HG03064 (cell line): Measurements from ENCODE around the gene PNPLA2.
A peak's percentile ranks its signal among the peaks of the same experiment; 100 is the strongest.

ENCODE experiments used
- ATAC-seq: cut with Tn5 transposase; IDR thresholded peaks from one replicate; pipeline ENCODE4 v1.9.1; 2021; ENCODE audit warnings: low read depth; ENCODE audit not compliant: unreplicated experiment

Gene PNPLA2

DNA sequence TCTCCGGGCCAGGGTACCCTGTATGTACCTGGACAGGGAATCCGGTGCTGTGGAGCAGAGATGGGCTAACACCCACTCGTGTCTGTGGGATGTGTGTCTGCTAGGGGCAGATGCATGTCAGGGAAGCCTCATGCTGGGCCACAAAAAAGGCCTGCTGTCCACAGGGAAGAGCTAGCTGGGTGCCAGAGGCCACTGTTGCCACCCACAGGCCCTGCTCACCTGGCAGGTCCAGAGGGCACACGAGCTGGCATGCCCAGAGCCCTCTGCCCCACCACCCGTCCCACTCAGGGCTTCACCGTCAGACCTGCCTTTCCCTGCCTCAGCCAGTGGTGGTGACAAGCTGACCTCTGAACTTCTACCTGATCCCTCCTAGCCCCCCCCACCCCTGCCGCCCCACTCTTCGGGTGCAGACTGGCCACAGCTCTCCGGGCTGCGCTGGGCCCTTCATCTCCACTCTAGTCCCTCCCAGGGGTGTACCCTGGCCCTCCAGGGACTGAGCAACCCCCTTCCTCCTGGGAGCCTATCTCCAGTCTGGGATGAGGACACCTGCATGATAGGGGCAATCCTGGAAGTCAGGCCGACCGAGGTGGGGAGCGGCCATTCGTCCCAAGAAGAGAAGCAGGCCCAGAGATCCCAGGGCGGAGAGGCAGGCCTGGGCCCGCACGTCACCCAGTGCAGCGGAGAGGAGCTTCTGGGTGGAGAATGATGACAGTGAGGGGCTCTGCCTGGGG, 22.0 kb upstream of the PNPLA2 start:
- ATAC-seq: no peak

DNA sequence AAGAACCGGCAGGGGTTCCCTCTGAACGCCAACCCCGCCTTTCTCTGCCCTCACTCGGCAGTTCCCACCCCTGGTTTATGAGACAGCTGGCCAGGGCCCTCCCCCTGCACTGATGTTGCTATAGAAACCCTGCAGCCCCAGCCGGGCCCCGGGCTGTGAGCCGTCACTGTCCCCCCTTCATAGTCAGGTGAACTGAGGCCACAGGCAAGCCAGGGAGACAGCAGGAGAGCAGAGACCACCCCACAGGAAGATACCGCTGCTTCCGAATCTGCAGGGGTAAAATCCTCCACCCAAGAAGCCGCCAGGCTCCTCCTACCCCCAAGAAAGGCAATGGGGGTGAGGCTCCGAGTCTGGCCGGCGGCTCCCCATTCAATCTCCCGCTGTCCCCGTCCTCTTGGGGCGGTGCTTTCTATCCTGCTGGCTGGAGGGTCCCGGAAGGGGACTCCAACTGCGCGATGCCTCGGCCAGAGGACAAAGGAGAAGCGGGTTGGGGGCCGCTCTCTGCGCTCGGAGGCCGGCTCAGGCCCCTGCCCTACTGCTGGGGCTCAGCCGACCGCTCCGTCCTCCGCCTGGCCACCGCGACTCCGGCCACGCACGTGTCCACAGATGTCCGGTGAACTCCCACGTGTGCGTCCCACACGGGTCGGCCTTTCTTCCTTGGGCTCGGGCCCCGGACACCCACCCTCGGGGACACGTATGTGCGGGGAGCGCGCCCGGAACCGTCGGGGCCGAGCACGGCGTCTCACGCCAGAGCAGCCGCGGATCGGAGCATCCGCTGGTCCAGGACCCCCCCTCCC, 21.2 kb upstream of the PNPLA2 start:
- ATAC-seq: peak; percentile 36

DNA sequence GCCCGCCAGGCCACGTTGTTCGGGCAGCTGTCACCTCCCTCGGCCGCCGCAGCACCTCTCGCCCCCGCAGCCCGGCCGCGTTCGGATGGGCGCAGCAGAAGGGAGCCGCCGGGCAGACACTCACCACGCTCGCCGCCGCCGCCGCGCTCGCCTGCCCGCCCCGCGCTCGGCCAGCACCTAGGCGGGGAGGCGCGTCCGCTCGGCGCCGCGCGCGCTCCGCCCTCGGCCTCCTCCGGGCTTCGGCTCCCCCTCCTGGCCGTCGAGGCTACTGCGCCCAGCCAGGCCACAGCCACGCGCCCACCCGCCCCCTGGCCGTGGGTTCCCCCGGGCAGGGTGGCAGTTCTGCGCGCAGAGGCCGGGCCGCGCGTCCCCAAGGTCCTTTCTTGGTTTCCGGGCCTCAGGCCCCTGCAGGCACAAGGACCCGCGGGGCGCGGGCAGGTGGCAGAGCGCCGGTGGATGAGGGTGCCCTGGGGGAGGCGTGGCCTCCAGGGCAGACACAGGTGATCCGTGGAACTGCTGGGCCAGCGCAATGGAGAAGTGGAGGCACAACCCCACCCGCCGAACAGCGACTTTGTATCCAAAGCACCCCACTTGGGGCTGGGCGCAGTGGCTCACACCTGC, 20.5 kb upstream of the PNPLA2 start, which contains the start of gene SLC25A22:
TSS of gene SLC25A22 (minus strand) at position 189 of the 621 bp plus-strand sequence. CDS start 3,275 bp downstream, outside the sequence.
- peak; percentile 47 for ATAC-seq

DNA sequence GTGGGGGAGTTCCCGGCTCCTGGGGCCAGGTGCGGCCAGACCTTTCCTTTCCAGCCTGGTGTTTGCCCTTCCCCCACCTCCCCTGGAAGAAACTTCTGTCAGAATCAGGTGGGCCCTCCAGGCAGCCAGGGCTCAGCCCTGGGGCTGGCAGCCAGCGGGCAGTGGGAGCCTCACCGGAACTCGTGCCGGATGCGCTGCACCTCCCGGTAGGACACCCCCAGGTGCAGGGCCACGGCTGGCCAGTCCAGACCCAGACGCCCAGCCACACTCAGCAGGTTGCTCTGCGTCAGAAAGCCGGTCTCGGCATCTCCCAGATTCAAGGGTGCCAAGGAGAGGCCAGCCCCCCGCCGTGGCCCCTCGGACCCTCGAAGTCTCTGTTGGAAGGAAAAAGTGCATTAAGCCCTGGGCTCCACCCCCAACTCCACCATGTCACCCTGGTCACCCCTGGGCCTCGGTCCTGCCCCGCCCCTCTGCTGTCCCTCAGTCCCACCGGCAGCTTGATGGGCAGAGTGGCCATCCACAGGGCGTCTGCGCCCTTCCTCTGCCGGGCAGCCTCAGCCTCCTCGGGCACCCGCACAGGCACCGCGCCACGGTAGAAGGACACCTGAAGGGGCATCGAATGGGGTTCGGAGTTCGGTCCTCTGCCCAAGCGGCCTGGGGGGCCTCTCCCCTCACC, 18.9 kb upstream of the PNPLA2 start:
- ATAC-seq: no peak

DNA sequence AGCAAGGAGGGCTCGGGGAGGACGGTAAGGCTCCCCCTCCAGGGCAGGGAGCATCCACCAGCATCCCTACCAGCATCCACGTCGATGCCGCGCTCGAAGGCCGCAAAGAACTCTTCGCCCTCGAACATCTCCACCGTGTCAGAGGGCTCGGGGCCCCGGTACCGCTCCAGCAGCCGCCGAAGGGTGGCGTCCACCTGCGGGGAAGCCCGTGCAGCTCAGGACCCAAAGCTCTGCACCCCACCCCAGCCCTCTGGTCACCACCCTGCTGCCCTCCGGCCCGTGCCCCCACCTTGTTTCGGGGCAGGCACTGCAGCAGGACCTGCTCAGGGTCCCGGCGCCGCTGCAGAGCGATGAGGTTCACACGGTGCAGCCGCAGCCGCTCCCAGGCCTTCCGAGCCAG, 18.2 kb upstream of the PNPLA2 start:
- no peak for ATAC-seq

DNA sequence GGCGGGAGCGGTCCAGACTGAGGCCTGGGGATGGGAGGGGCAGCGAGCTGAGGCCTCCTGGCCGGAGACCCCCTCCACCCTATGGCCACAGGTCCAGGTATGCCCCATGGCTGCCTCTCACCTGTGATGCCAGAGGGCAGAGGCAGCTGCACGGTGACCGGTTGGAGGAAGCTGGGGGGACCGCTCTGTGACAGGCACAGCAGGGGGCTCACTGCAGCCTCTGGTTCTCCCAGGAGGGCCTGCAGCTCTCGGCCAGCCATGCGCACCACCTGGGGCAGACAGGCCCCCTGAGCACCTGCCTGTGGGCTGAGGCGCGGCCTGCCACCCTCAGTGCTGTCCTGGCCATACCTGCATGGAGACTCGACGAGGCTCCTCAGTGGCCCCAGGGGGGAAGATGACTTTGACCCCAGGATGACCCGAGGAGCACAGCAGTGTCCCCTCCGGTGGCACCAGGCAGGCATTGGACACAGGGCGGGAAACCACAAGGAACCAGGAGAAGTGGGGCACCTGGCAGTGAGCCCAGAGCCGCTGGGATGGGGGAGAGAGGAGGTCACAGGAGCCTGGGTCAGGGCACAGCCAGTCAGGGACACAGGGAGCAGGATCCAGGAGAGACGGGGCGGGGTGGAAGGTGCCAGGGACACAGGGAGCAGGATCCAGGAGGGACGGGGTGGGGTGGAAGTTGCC, 17.5 kb upstream of the PNPLA2 start:
- ATAC-seq: no peak

DNA sequence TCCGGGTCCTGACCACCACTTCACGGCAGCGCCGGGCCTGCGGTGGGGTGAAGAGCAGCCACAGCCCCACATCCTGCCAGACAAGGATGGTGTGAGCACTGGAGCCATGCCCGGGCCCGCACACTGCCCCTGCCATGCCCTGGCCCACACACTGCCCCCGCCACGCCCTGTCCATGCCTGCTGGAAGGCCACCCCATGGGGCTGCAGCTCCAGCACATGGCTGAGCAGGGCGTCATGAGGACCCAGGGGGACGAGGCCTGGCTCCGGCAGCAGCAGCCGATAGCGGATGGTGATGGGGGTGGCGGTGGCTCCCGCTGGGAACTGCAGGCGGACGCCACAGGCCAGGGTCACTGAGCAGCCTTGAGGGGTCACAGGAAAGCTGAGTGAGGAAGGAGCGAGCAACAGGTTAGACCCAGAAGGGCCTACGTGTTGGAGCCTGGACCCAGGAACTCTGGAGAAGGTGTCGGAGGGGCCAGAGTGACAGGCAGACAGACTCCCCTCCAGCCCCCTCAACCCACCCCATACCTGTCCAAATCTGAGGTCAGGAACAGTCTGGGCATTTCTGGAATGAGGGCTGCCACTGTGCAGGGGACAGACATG, 16.6 kb upstream of the PNPLA2 start:
- no peak for ATAC-seq

DNA sequence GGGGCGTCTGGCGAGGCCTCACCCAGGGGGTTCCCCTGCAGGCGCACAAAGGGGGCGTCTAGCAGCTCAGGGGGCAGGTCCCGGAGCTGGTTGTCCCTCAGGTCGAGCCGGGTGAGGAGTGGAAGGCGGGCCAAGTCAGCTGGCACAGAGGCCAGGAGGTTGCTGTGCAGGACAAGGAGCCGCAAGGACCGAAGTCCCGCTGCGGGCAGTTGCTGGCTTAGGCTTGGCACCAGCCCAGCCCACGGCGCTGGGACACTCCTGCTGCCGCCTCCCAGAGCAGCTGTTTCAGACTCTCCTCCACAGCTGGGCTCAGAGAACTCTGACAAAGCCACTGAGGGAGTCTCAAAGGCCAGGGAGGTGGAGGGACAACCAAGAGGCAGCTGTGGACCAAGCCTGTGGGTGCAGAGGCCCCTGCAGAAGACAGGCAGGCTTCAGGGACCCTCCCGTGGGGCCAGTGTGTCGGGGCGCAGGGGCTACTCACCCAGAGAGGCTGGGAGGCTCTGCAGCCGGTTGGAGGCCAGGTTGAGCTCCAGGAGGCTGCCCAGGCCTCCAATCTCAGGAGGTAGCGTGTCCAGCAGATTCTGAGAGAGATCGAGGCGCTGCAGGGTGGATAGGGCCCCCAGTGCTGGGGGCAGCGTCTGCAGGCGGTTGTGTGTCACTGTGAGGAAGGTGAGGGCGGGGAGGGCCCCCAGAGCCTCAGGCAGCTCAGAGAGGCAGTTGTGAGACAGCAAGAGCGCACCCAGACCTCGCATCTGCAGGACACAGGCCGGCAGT, 15.8 kb upstream of the PNPLA2 start:
- ATAC-seq: no peak

DNA sequence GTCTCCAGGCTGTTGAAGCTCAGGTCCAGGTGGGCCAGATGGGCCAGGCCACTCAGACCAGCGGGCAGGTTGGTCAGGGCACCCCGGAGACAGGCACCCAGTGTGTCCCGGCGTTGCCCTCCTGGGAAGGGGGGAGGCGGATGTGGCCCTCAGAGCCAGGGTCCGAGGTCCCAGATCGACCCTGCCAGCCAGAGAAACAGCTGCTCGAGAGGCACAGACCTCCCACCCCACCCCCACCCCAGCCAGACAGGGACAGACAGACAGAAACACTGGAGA, 15.3 kb upstream of the PNPLA2 start:
- ATAC-seq: no peak

DNA sequence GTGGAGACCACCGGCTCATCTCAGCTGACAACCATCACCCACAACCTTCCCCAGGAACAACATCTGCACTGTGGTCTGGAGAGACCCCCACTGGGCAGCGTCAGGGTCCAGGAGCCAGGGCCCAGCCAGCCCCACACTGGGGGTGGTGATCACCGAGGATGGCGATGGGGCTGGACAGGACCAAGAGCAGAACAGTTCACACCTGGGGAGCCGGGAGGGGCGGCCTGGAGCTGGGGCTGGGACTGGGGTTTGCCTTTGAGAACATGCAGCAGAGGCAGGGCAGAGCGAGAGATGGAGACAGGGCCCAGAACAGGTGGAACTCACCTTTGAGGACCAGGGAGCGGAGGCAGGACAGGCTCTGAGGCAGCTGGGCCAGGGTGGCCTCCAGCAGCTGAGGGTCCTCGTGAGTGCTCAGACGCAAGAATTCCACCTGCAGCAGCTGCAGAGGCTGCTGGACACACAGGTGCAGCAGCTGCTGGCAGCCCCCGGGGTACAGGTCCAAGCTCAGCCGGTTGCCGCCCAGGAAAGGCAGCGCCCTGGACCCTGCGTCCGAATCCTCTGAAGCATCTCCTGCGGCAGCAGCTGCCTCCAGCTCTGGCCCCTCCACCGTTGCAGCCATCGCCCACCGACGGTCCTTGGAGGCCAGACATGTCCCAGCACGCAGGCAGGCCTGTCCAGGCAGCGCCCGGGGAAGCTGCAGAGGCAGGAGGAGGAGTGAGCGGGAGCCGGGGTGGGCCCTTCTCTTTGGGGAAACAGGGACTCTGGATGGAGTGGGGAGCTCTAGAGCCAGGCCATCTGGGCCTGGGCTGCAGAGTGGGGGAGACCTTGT, 14.7 kb upstream of the PNPLA2 start:
- ATAC-seq: no peak

DNA sequence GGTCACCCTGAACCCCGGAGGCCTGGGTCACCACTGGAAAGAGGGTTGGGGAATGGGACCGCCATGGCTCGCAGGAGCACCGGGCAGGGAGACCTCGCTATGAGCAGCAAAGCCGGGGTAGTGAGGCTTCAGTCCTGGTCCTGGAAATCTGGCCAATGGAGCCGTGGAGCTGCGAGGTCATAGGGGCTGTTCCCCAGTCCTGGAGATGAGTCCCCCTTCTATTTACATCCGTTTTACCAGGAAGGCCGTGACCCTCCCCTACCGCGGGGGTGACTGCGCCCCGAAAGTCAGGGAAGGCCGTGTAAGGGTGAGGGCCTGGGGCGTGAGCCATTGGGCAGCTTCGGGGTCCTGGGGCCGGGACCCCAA, 14.1 kb upstream of the PNPLA2 start:
- no peak for ATAC-seq

DNA sequence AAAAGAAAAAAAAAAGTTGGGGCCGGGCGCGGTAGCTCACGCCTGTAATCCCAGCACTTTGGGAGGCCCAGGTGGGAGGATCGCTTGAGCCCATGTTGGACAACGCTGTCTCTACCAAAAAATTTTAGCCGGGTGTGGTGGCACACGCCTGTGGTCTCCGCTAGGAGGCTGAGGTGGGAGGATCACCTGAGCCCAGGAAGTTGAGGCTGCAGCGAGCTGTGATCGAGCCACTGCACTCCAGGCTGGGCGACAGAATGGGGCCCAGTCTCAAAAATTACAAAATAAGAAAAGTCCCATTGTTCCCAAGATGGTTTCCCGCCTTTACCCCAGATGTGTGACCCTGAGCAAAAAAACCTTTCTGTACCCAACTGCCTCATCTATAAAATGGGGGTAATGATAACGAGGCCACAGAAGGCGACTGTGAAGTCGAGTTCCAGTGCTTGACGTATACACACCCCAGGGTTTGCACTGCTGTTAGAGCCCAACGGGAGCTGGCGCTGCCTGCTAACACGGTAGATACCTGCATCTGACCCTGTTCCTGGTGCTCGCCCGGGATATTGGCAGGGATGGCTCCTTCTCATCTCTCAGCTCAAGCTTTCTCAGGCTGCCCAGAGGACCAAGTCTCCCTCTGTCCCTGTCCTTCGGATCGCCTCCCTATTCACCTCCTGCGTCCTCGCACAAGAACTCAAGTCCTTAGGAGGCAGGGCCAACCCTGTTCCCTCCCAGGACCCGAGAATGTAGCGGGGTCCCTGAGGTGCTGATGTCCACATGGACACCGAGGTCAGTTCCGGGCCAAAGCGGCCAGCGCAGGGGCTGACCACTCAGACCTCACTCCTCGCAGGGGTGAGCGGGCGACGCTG, 10.1 kb upstream of the PNPLA2 start:
- no peak for ATAC-seq

DNA sequence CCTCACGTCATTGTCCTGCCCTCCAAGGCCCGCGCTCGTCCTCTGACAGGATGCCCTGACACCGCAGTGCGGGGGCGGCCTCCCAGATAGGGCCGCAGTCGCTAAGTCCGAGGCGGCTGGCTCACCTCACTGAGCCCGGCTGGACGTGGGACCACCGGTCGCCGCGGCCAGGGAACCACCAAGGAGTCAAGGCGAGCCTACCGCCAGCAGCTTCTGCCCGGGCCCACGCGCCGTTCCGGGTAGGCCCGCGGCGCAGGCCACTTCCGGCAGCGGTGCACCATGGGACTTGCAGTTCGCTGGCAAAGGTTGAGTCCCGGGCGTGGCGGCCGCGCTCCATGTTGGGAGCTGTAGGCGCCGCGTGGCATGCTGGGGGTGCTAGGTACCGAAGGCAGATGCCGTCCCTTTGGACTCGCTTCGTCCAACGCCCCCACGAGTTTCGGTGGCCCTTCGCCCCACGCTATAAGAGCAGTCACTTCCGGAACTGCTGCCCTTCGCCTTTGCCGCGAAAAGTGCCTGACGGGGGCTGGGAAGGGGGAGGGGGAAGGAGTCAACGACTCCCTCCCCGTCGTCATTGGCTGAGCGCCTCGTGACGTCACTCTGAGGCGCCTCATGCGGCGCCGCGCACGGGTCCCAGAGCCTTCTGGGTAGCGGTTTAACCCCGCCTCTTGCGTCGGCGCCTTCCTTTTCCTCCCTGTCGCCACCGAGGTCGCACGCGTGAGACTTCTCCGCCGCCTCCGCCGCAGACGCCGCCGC, 9.3 kb upstream of the PNPLA2 start, which contains the start of gene RPLP2:
TSS of gene RPLP2 (plus strand) at position 681 of the 753 bp plus-strand sequence. CDS start 268 bp downstream, outside the sequence.
- ATAC-seq: peak; percentile 64

DNA sequence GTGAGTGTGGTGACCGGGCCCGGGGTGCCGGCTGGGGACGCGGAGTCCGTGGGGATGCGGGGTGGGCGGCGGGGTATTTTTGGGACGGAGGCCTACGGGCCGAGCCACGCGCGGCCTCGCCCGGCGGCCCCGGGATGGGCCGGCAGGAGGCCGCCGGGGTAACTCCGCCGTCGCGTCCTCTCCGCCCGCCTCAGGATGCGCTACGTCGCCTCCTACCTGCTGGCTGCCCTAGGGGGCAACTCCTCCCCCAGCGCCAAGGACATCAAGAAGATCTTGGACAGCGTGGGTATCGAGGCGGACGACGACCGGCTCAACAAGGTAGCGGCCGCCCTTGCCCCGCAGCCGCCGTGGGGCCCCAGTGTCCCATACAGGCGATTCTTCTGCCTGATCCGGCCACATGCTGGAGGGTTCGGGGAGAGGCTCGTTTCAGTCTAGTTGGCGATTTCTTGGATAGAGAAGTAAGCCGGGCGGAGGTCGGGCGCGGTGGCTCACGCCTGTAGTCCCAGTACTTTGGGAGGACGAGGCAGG, 8.6 kb upstream of the PNPLA2 start:
- peak; percentile 14 for ATAC-seq

DNA sequence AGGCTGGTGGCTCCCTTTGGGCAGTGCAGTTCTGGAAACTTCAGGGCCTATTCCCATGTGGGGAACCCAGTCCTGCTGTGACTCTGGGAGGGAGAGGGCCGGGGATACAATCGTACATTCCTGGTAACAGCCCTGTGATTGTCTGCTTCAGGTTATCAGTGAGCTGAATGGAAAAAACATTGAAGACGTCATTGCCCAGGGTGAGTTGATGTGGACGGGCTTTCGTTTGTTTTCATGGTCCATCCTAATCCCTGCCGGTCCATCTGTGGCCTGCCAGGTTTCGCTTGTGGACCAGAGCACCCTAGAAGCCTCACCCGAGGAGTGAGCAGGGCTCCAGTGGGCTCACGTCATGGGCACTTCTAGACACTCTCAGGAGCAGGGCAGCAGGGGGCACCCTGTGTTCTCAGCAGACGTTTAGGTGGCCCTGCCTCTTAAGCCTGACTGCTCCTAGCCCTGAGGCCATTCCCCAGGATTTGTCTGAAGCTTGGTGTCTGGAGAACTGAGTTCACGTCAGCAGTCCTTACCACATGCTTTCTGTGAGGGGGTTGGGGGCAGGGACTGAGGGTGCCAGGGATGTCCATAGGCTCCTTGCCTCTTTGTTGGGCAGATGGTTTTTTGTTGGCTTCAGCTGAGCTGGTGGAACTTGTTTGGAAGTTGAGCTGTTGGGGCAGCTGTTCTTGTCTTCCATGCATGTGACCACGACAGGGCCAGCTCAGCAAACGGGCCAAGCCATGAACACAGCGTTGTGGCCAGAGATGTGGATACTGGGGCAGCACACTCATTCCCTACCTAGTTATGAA, 7.1 kb upstream of the PNPLA2 start:
- ATAC-seq: no peak

DNA sequence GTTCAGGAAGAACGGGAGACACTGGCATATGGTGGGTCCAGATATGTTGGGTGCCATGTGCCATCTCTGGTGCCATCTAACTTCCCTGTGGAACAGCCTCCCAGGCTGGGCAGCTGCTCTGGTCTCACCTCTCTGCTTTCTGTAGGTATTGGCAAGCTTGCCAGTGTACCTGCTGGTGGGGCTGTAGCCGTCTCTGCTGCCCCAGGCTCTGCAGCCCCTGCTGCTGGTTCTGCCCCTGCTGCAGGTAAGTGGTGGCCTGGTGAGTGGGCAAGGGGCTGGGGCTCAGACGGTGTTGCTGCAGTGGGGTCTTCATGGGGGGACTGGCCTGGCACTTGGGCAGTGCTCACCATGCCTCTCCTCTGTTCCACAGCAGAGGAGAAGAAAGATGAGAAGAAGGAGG, 6.3 kb upstream of the PNPLA2 start:
- ATAC-seq: no peak
